Dendritic cell treated with granulocyte-macrophage colony-stimulating factor and Interleukin-4, amounts not matched to agents 40 ng/mL and 50 ng/mL, for 4 days (primary cell): ENCODE results near the gene ENO3.
A peak's percentile ranks its signal among the peaks of the same experiment; 100 is the strongest.

Source experiments
- H3K27ac Mint-ChIP-seq: one replicate; pipeline ENCODE4 v1.8.0; 2022; ENCODE audit warnings: mild to moderate bottlenecking, mixed read lengths
- H3K27me3 Mint-ChIP-seq: one replicate; pipeline ENCODE4 v1.8.0; 2022; ENCODE audit warnings: mild to moderate bottlenecking, mixed read lengths
- H3K36me3 Mint-ChIP-seq: one replicate; pipeline ENCODE4 v1.8.0; 2022; ENCODE audit warnings: low read depth, mixed read lengths
- H3K4me1 Mint-ChIP-seq: one replicate; pipeline ENCODE4 v1.8.0; 2022; ENCODE audit warnings: low read depth, mixed read lengths
- H3K4me3 Mint-ChIP-seq: one replicate; pipeline ENCODE4 v1.8.0; 2022; ENCODE audit warnings: mild to moderate bottlenecking, moderate library complexity, mixed read lengths
- H3K9me3 Mint-ChIP-seq: one replicate; pipeline ENCODE4 v1.8.0; 2022; ENCODE audit warnings: mixed read lengths
- intact Hi-C: fragments of 100-400 bp; cut with micrococcal nuclease; formaldehyde crosslinking; loops from one replicate; pipeline ENCODE4 v1.15.0; 2022

ENO3 gene

GRCh38 chr17:4986403-4986802 is 35.5 kb downstream of the ENO3 start:
- Mint-ChIP-seq H3K27ac (peak overlapping the region; percentile 93), H3K9me3 (no peaks in the 10 kb centered on the region), H3K27me3 (no peaks in the 10 kb centered on the region), H3K4me3 (peak overlapping the region; percentile 91), H3K36me3 (peaks cover 69% of the 10 kb centered on the region), H3K4me1 (peaks cover 64% of the 10 kb centered on the region)
- intact Hi-C loops: loop anchor here (2.0 to 5.0 kb wide), 3 partner anchors 20 to 46 kb away; partner anchors contain the start of genes PFN1 and SPAG7

- no peaks in the 10 kb centered on the region for H3K9me3 Mint-ChIP-seq
- H3K4me1 Mint-ChIP-seq: peaks cover 62% of the 10 kb centered on the region
- H3K36me3 Mint-ChIP-seq: peaks cover 66% of the 10 kb centered on the region
- H3K27me3 Mint-ChIP-seq: no peaks in the 10 kb centered on the region
- intact Hi-C loops: loop anchor here (2.0 to 5.0 kb wide), 3 partner anchors 20 to 45 kb away; partner anchors contain the start of genes PFN1 and SPAG7
- H3K27ac Mint-ChIP-seq: peak within 1 kb of the TSS; percentile 93
- H3K4me3 Mint-ChIP-seq: peak within 1 kb of the TSS; percentile 91
Observed at GRCh38 chr17:4986951-4987766, 36.2 kb downstream of the ENO3 start, which contains the start of gene CAMTA2. TSS of gene CAMTA2 (minus strand) at chr17:4987675. CDS start at chr17:4986222, 1,453 bp downstream.

GRCh38 chr17:4987767-4988567 is 37.0 kb downstream of the ENO3 start:
- intact Hi-C loops: loop anchor here (2.0 to 5.0 kb wide), 3 partner anchors 21 to 44 kb away; partner anchors contain the start of genes PFN1 and SPAG7
- Mint-ChIP-seq H3K27ac (peak overlapping the region; percentile 93), H3K36me3 (peaks cover 58% of the 10 kb centered on the region)

GRCh38 chr17:4994081-4994595 is 43.2 kb downstream of the ENO3 start:
- intact Hi-C loops: no loop called here
- H3K36me3 Mint-ChIP-seq: peaks cover 26% of the 10 kb centered on the region
- H3K27ac Mint-ChIP-seq: no peak overlapping the region
- peaks cover 34% of the 10 kb centered on the region for H3K4me1 Mint-ChIP-seq
- H3K4me3 Mint-ChIP-seq: no peak overlapping the region
- peaks cover 27% of the 10 kb centered on the region for H3K27me3 Mint-ChIP-seq
- H3K9me3 Mint-ChIP-seq: no peaks in the 10 kb centered on the region

More at GRCh38 chr17:4987767-4988567, 37.0 kb downstream of the ENO3 start:
- Mint-ChIP-seq H3K9me3 (no peaks in the 10 kb centered on the region), H3K4me1 (peaks cover 54% of the 10 kb centered on the region), H3K27me3 (no peaks in the 10 kb centered on the region), H3K4me3 (peak overlapping the region; percentile 91)

GRCh38 chr17:4997302-4998026 is 46.5 kb downstream of the ENO3 start, which contains the start of the genes INCA1 and KIF1C:
TSS of gene INCA1 (minus strand) at chr17:4997522. CDS start at chr17:4994437, 3,085 bp downstream.
TSS of gene KIF1C (plus strand) at chr17:4997950. CDS start at chr17:5000247, 2,297 bp downstream.
- intact Hi-C loops: no loop called here

GRCh38 chr17:4998027-4998731 is 47.3 kb downstream of the ENO3 start:
- Mint-ChIP-seq H3K9me3 (no peaks in the 10 kb centered on the region), H3K27ac (peak overlapping the region; percentile 89), H3K4me3 (peak overlapping the region; percentile 95), H3K4me1 (peaks cover 38% of the 10 kb centered on the region), H3K36me3 (peaks cover 54% of the 10 kb centered on the region), H3K27me3 (peaks cover 27% of the 10 kb centered on the region)
- intact Hi-C loops: no loop called here

More at GRCh38 chr17:4997302-4998026, 46.5 kb downstream of the ENO3 start, which contains the start of the genes INCA1 and KIF1C:
- Mint-ChIP-seq H3K27me3 (peaks cover 27% of the 10 kb centered on the region), H3K4me1 (peaks cover 38% of the 10 kb centered on the region), H3K27ac (peak within 1 kb of the TSS; percentile 89), H3K4me3 (peak within 1 kb of the TSS; percentile 95), H3K36me3 (peaks cover 47% of the 10 kb centered on the region), H3K9me3 (no peaks in the 10 kb centered on the region)

GRCh38 chr17:4998732-4999429 is 48.0 kb downstream of the ENO3 start:
- no peaks in the 10 kb centered on the region for H3K9me3 Mint-ChIP-seq
- intact Hi-C loops: no loop called here
- peak overlapping the region; percentile 89 for H3K27ac Mint-ChIP-seq
- peaks cover 61% of the 10 kb centered on the region for H3K36me3 Mint-ChIP-seq
- peaks cover 38% of the 10 kb centered on the region for H3K4me1 Mint-ChIP-seq
- peaks cover 27% of the 10 kb centered on the region for H3K27me3 Mint-ChIP-seq
- peak overlapping the region; percentile 95 for H3K4me3 Mint-ChIP-seq

GRCh38 chr17:4999430-5000093 is 48.6 kb downstream of the ENO3 start:
- peaks cover 23% of the 10 kb centered on the region for H3K27me3 Mint-ChIP-seq
- peak overlapping the region; percentile 95 for H3K4me3 Mint-ChIP-seq
- H3K4me1 Mint-ChIP-seq: peaks cover 38% of the 10 kb centered on the region
- intact Hi-C loops: no loop called here
- peak overlapping the region; percentile 89 for H3K27ac Mint-ChIP-seq
- H3K9me3 Mint-ChIP-seq: no peaks in the 10 kb centered on the region
- peaks cover 68% of the 10 kb centered on the region for H3K36me3 Mint-ChIP-seq

GRCh38 chr17:5000237-5000639 is 49.3 kb downstream of the ENO3 start:
- Mint-ChIP-seq H3K4me3 (no peak overlapping the region), H3K27ac (no peak overlapping the region), H3K36me3 (peaks cover 75% of the 10 kb centered on the region), H3K4me1 (peaks cover 34% of the 10 kb centered on the region), H3K9me3 (no peaks in the 10 kb centered on the region), H3K27me3 (peaks cover 16% of the 10 kb centered on the region)
- intact Hi-C loops: no loop called here

GRCh38 chr17:5002121-5002788 is 51.3 kb downstream of the ENO3 start:
- Mint-ChIP-seq H3K36me3 (peaks cover 95% of the 10 kb centered on the region), H3K4me3 (no peak overlapping the region), H3K4me1 (peaks cover 26% of the 10 kb centered on the region), H3K27me3 (no peaks in the 10 kb centered on the region), H3K9me3 (no peaks in the 10 kb centered on the region), H3K27ac (no peak overlapping the region)
- intact Hi-C loops: no loop called here

- Mint-ChIP-seq H3K4me3 (no peak overlapping the region), H3K36me3 (peaks cover 100% of the 10 kb centered on the region), H3K27me3 (no peaks in the 10 kb centered on the region), H3K27ac (no peak overlapping the region), H3K9me3 (no peaks in the 10 kb centered on the region), H3K4me1 (peaks cover 26% of the 10 kb centered on the region)
- intact Hi-C loops: no loop called here
Observed at GRCh38 chr17:5003214-5003867, 52.4 kb downstream of the ENO3 start.
